Daoy (cell line): ENCODE results near the gene HOXC11. TPM values are rescaled to one million over a fixed set of nuclear protein-coding genes. Genes with fewer than 3 reads are reported as not detected.

Experiments
- DNase-seq: peaks from one replicate; pipeline ENCODE4 v3.0.0-alpha.2; 2015; ENCODE audit warnings: low read depth
- total RNA-seq: library from RNA; depleted of rRNA; stranded (reverse); fragments of >200 nt; shearing (Covaris generic); gene quantifications from 2 replicates; pipeline ENCODE4 v1.2.3, GENCODE V29; 2014; rRNA removed

The HOXC11 gene
- total RNA-seq, 1 experiment from 2014 or later, result 1.5 TPM

GRCh38 chr12:54021432-54022013 lies 48.6 kb downstream of the HOXC11 start:
- no peak for DNase-seq

GRCh38 chr12:54022960-54023884 lies 50.3 kb downstream of the HOXC11 start:
- DNase-seq, result no peak

GRCh38 chr12:54024127-54024526 lies 51.2 kb downstream of the HOXC11 start:
- DNase-seq, result no peak

- DNase-seq, result no peak
These were observed 51.8 kb downstream of the HOXC11 start for GRCh38 chr12:54024581-54025305.

GRCh38 chr12:54025499-54026405 lies 52.8 kb downstream of the HOXC11 start:
- no peak for DNase-seq

- no peak for DNase-seq
These were observed 53.9 kb downstream of the HOXC11 start for GRCh38 chr12:54026640-54027441.

Other genes starting within 250 kb of the HOXC11 start
- 15.1 and 21.4 TPM in 2 replicates for gene CALCOCO1, start 245.7 kb upstream of the HOXC11 start, total RNA-seq
- gene CISTR, start 221.1 kb upstream of the HOXC11 start, total RNA-seq, result not detected in 2 replicates
- 2.5 and 2.8 TPM in 2 replicates for gene HOXC13, start 34.3 kb upstream of the HOXC11 start, total RNA-seq
- 4.3 and 6.0 TPM in 2 replicates for gene HOXC12, start 18.2 kb upstream of the HOXC11 start, total RNA-seq
- gene HOTAIR, start 1.8 kb downstream of the HOXC11 start, total RNA-seq, result 1.5 and 2.2 TPM in 2 replicates
- 5.3 and 18.7 TPM in 2 replicates for gene HOXC10, start 12.0 kb downstream of the HOXC11 start, total RNA-seq
- gene HOXC9, start 27.0 kb downstream of the HOXC11 start, total RNA-seq, result 7.3 and 12.6 TPM in 2 replicates
- 1.4 and 1.9 TPM in 2 replicates for gene HOXC8, start 35.9 kb downstream of the HOXC11 start, total RNA-seq
- 2.0 and 2.8 TPM in 2 replicates for gene HOXC6, start 55.3 kb downstream of the HOXC11 start, total RNA-seq
- gene HOXC5, start 59.9 kb downstream of the HOXC11 start, total RNA-seq, result 0.12 and 1.9 TPM in 2 replicates
- 2.4 and 4.7 TPM in 2 replicates for gene HOXC4, start 80.7 kb downstream of the HOXC11 start, total RNA-seq
- gene SMUG1, start 215.9 kb downstream of the HOXC11 start, total RNA-seq, result 67.7 and 71.6 TPM in 2 replicates